Left kidney (tissue), 2 donors: Measurements from ENCODE around the gene MACROH2A2. TPM values are rescaled to one million over a fixed set of nuclear protein-coding genes. Genes with fewer than 3 reads are reported as not detected.
"Not testable (repeated sequence)": the region's sequence is repeated elsewhere in the genome, so short reads cannot be mapped to it uniquely, and the experiment has no call there.

Experiments
- DNase-seq: peaks from one replicate; pipeline ENCODE4 v3.0.0-alpha.2; 2013
- polyA plus RNA-seq: library from polyadenylated mRNA; unstranded; fragments of 120-200 nt; gene quantifications from one replicate; pipeline ENCODE4 v1.2.1, GENCODE V29; 2013; ENCODE audit not compliant: insufficient read length

Gene MACROH2A2
- polyA plus RNA-seq, 1 donor: 75.9 TPM

DNA sequence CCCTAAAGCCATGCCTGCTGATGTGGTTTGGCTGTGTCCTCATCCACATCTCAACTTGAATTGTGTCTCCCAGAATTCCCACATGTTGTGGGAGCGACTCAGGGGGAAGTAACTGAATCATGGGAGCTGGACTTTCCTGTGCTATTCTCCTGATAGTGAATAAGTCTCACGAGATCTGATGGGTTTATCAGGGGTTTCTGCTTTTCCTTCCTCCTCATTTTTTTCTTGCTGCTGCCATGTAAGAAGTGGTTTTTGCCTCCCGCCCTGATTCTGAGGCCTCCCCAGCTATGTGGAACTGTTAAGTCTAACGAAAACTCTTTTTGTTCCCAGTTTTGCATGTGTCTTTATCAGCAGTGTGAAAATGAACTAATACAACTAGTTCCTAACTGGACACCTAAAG, 11.8 kb downstream of the MACROH2A2 start:
- no peak for DNase-seq

DNA sequence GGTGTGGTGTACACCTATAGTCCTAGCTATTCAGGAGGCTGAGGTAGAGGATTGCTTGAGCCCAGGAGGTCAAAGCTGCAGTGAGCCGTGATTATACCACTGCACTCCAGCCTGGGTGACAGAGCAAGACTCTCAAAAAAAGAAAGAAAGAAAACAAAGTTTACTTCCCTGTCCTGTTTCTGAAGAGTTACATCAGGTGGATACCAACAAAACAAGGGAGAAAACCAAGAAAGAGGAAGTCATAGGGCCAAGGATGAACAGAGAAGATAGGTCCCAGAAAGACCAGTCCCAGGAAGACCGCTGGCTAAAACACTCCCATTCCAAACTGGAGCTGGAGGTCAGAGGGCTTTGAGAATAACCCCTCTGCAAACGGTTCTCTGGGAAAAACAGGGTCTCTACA, 13.5 kb downstream of the MACROH2A2 start:
- DNase-seq: no peak

- DNase-seq: no peak
These were observed 14.9 kb downstream of the MACROH2A2 start for GRCh38 chr10:70067586-70067985.

GRCh38 chr10:70068925-70069324, 16.3 kb downstream of the MACROH2A2 start:
- DNase-seq: no peak

DNA sequence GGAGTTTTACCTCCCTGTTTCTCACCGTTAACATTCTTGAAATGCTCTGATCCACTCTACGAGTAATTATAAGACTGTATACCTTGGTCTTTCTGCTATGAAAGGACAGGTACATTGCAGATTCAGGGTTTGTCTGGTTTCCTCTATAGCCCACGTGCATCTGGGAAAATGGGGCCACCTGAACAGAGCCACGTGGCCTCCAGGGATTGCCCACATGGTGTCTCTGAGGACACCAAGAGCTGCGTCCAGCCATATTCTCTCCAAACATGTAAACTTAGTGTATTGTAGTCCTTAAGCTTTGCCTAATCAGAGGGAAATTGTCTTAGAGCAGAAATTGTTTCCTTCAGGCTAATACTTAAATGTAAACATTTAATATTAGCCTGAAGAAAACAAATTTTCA, 16.7 kb downstream of the MACROH2A2 start:
- no peak for DNase-seq

DNA sequence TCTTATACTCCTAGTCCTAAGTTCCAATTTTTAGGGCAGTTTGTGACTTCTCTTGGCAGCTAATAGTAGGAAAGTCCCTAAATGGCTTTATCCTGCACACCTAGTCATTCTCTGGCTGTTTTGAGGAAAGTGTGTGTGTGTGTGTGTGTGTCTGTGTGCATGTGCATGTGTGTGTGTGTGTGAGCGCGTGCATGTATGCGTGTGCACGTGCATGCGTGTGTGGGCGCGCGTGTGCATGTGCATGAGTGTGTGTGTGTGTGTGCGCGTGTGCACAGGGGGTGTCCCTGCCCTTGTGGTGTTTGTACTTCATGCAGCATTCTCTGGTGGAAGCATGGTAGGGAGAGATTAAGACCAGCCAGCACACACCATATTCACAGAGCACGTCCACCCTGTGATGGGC, 18.2 kb downstream of the MACROH2A2 start:
- no peak for DNase-seq

DNA sequence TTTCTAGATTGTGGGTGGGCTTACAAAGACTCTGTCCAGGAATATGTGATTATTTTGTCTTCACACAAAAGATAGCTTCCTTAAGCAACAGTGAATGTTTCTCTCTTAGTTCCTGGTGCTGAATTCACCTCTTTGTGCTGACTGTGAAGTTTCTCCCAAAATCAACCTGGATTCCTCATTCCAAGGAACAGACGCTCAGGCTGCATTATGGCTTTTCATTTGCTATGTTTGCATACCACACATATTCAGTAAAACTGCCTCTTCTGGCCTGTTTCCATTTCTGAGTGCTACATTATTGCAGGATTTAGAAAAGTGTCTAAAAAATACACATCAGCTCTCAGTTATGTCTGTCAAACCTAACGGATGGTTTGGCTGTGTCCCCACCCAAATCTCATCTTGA, 21.5 kb downstream of the MACROH2A2 start:
- DNase-seq: no peak

GRCh38 chr10:70074971-70075370, 22.3 kb downstream of the MACROH2A2 start:
- DNase-seq: no peak

DNA sequence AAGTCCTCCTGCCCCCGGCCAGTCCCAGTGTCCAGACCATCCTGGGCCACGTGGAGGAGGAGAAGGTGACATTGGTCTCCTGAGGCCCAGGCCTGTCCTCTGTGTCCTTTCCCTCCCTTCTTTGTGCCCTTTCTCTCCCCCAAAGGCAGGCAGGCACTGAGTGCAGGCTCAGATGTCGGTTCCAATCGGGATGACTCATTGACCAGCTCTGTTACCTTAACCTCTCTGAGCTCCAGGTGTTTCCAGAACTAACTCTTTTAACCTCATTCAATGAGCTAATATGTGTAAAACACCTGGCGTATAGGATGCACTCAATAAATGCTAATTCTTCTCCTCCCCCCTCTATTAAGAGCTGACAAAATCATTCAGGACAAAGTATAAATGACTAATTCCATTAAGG, 25.7 kb downstream of the MACROH2A2 start:
- DNase-seq: no peak

- DNase-seq: no peak
These were observed 26.3 kb downstream of the MACROH2A2 start for GRCh38 chr10:70078937-70079336.

DNA sequence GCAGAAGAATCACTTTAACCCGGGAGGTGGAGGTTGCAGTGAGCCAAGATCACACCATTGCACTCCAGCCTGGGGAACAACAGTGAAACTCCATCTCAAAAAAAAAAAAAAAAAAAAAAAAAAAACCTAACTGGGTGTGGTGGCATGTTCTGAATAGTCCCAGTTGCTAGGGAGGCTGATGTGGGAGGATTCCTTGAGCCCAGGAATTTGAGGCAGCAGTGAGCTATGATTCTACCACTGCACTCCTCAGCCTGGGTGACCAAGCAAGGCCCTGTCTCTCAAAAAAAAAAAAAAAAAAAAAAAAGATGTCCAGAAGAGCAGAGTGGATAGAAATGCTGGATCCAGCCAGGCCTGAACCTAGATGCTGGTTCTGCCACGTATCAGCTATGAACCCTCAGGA, 28.1 kb downstream of the MACROH2A2 start:
- DNase-seq: not testable (repeated sequence)

DNA sequence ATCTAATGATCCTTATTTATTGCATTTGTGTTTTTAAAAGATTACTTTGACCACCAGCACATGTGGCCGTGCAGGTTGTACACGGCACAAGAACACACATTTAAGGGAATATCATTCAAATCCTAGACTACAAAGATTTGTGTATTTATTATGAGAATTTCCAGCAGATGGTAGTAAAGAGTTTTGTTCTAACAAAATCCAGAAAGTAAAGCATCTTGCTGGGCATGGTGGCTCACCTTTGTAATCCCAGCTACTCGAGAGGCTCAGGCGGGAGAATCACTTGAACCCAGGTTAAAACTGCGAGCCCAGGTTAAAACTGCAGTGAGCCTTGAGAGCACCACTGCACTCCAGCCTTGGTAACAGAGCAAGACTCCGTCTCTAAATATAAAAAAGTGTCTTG, 31.5 kb downstream of the MACROH2A2 start:
- no peak for DNase-seq

- DNase-seq: no peak
These were observed 33.4 kb downstream of the MACROH2A2 start for GRCh38 chr10:70085975-70086613.

DNA sequence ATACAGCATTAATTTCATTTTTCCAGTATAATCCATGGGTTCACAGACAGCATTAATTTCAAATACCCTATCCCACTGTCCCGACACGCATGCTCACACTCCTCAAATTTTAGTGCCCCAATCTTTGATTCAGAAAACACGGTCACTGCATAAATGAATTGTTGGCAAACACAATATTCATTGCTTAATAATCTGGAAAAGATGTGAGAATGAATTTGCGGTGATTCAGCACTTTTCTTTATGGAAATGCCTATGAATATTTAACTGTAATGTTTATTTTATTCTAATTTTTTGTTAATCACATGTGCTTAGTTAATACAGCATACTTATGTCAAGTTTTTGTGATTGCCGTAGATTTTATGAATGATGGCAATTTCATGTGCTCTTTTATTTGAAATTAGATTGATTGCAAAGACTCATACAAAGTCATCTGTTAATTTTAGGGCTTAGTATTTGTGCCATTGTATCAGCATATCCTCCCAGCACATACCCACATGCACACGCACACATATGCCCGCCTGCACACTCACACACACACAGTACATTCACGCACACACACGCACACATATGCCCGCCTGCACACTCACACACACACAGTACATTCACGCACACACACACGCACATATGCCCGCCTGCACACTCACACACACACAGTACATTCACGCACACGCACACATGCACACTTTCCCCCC, 35.1 kb downstream of the MACROH2A2 start:
- DNase-seq: no peak

GRCh38 chr10:70088308-70088698, 35.7 kb downstream of the MACROH2A2 start:
- no peak for DNase-seq

GRCh38 chr10:70090013-70090412, 37.4 kb downstream of the MACROH2A2 start:
- DNase-seq: no peak

- no peak for DNase-seq
These were observed 38.3 kb downstream of the MACROH2A2 start for GRCh38 chr10:70090951-70091350.

DNA sequence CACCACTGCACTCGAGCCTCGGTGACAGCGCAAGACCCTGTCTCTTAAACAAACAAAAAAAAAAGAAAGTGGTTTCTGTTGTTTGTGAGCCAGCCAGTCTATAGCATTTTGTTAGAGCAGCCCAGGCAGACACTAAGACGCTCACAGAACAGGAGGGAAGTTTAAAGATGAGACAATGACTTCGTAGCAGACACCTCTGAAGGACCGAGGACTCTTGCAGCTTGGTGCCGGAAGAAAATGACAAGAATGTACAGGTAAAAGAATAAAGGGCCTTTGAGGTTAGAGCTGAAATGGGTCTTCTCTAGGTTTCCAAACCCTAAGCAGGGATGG, 39.7 kb downstream of the MACROH2A2 start:
- DNase-seq: no peak

DNA sequence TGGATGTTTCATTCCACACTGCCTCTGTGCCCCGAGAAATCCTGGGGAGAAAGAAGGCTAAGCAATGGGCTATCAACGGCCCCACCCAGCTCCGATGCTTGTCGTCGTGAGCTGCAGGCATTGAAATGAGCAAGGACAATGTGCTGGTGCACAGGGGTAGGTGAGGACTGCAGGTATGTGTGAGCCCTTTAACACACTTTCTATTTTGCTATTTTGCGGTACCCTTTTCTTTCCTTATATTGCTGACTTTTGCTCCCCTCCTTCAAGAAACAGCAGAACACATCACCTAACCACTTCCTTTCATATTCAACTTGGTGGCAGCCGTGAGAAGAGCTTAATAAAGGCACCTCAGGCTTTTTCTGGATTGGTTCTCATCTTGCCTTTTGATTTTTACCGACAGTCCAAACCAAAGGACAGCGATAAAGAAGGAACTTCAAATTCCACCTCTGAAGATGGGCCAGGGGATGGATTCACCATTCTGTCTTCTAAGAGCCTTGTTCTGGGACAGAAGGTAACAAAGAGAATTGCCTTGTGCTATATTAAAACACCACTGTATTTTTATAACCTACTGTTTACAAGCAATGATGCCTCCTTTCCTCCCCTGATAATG, 40.8 kb downstream of the MACROH2A2 start:
- no peak for DNase-seq

DNA sequence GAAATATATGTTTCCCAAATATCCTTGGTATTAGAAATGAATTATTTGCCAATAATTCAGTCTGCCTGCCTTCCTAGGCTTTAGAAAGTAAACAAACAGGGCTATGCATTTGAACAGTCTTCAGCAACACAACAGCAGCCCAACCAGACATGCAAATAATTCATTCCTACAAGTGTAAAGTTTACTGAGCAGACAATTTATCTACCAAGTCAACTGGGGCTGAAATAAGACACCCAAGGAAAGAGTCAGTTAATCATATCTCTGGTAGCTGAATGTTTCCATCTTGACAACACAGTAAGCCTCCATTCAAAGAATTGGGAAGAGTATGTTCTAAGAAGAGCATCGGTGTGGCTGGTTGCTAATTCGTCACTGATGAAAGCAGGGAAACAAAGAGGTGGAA, 41.6 kb downstream of the MACROH2A2 start:
- DNase-seq: no peak

- DNase-seq: no peak
These were observed 43.5 kb downstream of the MACROH2A2 start for GRCh38 chr10:70096016-70096704.

DNA sequence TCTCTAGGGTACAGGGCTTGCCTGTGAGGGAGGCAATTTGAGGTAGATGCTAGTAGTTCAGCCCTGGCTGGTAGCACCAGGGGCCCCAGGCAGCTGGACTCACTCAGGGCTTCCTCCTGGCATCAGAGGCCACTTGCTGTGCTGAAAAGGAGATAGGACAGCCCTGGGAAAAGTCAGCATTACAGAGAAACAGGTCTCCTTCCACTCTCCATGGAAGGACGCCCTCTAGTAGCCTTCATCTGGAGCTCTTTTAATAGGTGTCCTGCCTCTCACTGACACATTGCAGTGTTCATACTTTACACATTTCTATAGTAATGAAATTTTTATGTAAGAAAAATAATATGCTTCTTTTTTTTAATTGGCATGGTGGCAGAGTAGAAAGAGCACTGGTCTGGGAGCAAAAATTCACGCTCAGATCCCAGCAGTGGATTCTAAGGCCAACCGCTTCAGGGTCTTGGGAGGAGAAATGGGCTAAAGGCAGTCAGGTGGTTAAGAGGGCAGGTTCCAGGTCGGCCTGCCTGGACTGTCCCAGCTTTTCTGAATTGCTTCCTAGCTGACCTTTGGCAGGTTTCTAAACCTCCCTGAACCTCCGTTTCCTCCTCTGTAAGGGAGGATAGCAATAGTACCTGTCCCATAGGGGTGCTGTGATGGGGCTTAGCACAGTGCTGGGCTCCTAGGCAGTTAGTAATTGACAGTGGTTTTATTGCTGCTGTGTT, 44.2 kb downstream of the MACROH2A2 start:
- no peak for DNase-seq

GRCh38 chr10:70097459-70097858, 44.8 kb downstream of the MACROH2A2 start:
- no peak for DNase-seq
